ENCODE results near the gene SP100.
"Not testable (repeated sequence)": the region's sequence is repeated elsewhere in the genome, so short reads cannot be mapped to it uniquely, and the experiment has no call there.

Gene SP100

GRCh38 chr2:230401026-230401425, 15.0 kb upstream of the SP100 start:
- not testable (repeated sequence) for H3K4me1 ChIP-seq (ENCODE audit: control insufficient read depth, insufficient read depth, low read depth, low read length); H2AK5ac ChIP-seq (ENCODE audit: low read length, severe bottlenecking); H3K27ac ChIP-seq (ENCODE audit: low read length, poor library complexity, severe bottlenecking); H4K91ac ChIP-seq (ENCODE audit: low read length); H3K4me2 ChIP-seq (ENCODE audit: low read length, poor library complexity, severe bottlenecking); H3K23ac ChIP-seq (ENCODE audit: low read length in 2 of 2); H3K27me3 ChIP-seq (ENCODE audit: control insufficient read depth in 1 of 2, insufficient read depth in 1 of 2, low read length in 2 of 2); H3K9ac ChIP-seq (ENCODE audit: low read length); H3K79me1 ChIP-seq (replicated peaks; ENCODE audit: low read length, poor library complexity, severe bottlenecking); H3K4me3 ChIP-seq (ENCODE audit: insufficient read depth in 1 of 2, low read depth in 1 of 2, low read length in 2 of 2); DNase-seq; H4K8ac ChIP-seq (ENCODE audit: low read length); H3K18ac ChIP-seq (ENCODE audit: low read depth in 1 of 2, low read length in 2 of 2); H3K14ac ChIP-seq (ENCODE audit: low read length in 2 of 2); H3K4ac ChIP-seq (ENCODE audit: low read depth in 1 of 2, low read length in 2 of 2); H2AFZ ChIP-seq (ENCODE audit: low read depth, low read length); H2BK15ac ChIP-seq (ENCODE audit: low read depth, poor library complexity, severe bottlenecking); H2BK5ac ChIP-seq (ENCODE audit: low read depth, low read length, poor library complexity, severe bottlenecking); H2BK120ac ChIP-seq (ENCODE audit: low read depth, low read length); H2BK12ac ChIP-seq (ENCODE audit: low read length in 2 of 2); H3K9me3 ChIP-seq (ENCODE audit: control insufficient read depth, low read length)
- H3K36me3 ChIP-seq (ENCODE audit: control insufficient read depth in 1 of 2, insufficient read depth in 2 of 2, low read depth in 1 of 2, low read length in 2 of 2) = peaks cover 27 to 46% of the 10 kb centered on the region in 2 experiments
- no CpG with 5 or more reads among the region's 6 CpGs for WGBS

GRCh38 chr2:230403746-230404145, 12.3 kb upstream of the SP100 start:
- Histone ChIP-seq H2AFZ (ENCODE audit: low read depth, low read length) (no peak overlapping the region), H3K36me3 (ENCODE audit: control insufficient read depth in 1 of 2, insufficient read depth in 2 of 2, low read depth in 1 of 2, low read length in 2 of 2) (peaks cover 24 to 36% of the 10 kb centered on the region in 2 experiments), H2AK5ac (ENCODE audit: low read length, severe bottlenecking) (no peak overlapping the region), H3K14ac (ENCODE audit: low read length in 2 of 2) (no peak overlapping the region), H3K23ac (ENCODE audit: low read length in 2 of 2) (no peak overlapping the region), H3K4me2 (ENCODE audit: low read length, poor library complexity, severe bottlenecking) (no peak overlapping the region), H2BK15ac (ENCODE audit: low read depth, poor library complexity, severe bottlenecking) (no peak overlapping the region), H4K8ac (ENCODE audit: low read length) (no peak overlapping the region), H3K27ac (ENCODE audit: low read length, poor library complexity, severe bottlenecking) (no peak overlapping the region), H3K9me3 (ENCODE audit: control insufficient read depth, low read length) (no peaks in the 10 kb centered on the region), H2BK5ac (ENCODE audit: low read depth, low read length, poor library complexity, severe bottlenecking) (no peak overlapping the region), H3K18ac (ENCODE audit: low read depth in 1 of 2, low read length in 2 of 2) (no peak overlapping the region), H3K4me1 (ENCODE audit: control insufficient read depth, insufficient read depth, low read depth, low read length) (peaks cover 3% of the 10 kb centered on the region), H2BK120ac (ENCODE audit: low read depth, low read length) (no peak overlapping the region), H4K91ac (ENCODE audit: low read length) (no peak overlapping the region), H3K79me1 (replicated peaks; ENCODE audit: low read length, poor library complexity, severe bottlenecking) (no peaks in the 10 kb centered on the region), H2BK12ac (ENCODE audit: low read length in 2 of 2) (no peak overlapping the region), H3K4me3 (ENCODE audit: insufficient read depth in 1 of 2, low read depth in 1 of 2, low read length in 2 of 2) (no peak overlapping the region), H3K27me3 (ENCODE audit: control insufficient read depth in 1 of 2, insufficient read depth in 1 of 2, low read length in 2 of 2) (no peaks in the 10 kb centered on the region), H3K4ac (ENCODE audit: low read depth in 1 of 2, low read length in 2 of 2) (no peak overlapping the region), H3K9ac (ENCODE audit: low read length) (no peak overlapping the region)
- WGBS = 94% methylated on average over 7 of the region's 7 CpGs
- DNase-seq = no peak

GRCh38 chr2:230405824-230406223, 10.2 kb upstream of the SP100 start:
- H2BK12ac ChIP-seq (ENCODE audit: low read length in 2 of 2) = no peak overlapping the region
- H2AFZ ChIP-seq (ENCODE audit: low read depth, low read length) = no peak overlapping the region
- no peak overlapping the region for H2BK5ac ChIP-seq (ENCODE audit: low read depth, low read length, poor library complexity, severe bottlenecking)
- H3K18ac ChIP-seq (ENCODE audit: low read depth in 1 of 2, low read length in 2 of 2) = no peak overlapping the region
- peaks cover 4% of the 10 kb centered on the region for H3K4me1 ChIP-seq (ENCODE audit: control insufficient read depth, insufficient read depth, low read depth, low read length)
- no peaks in the 10 kb centered on the region for H3K9me3 ChIP-seq (ENCODE audit: control insufficient read depth, low read length)
- H2BK15ac ChIP-seq (ENCODE audit: low read depth, poor library complexity, severe bottlenecking) = no peak overlapping the region
- H3K9ac ChIP-seq (ENCODE audit: low read length) = no peak overlapping the region
- no peak for DNase-seq
- peaks cover 13 to 22% of the 10 kb centered on the region in 2 experiments for H3K36me3 ChIP-seq (ENCODE audit: control insufficient read depth in 1 of 2, insufficient read depth in 2 of 2, low read depth in 1 of 2, low read length in 2 of 2)
- H2AK5ac ChIP-seq (ENCODE audit: low read length, severe bottlenecking) = no peak overlapping the region
- H2BK120ac ChIP-seq (ENCODE audit: low read depth, low read length) = no peak overlapping the region
- no peak overlapping the region for H3K4me2 ChIP-seq (ENCODE audit: low read length, poor library complexity, severe bottlenecking)
- WGBS = 100% methylated on average over 3 of the region's 3 CpGs
- H3K27me3 ChIP-seq (ENCODE audit: control insufficient read depth in 1 of 2, insufficient read depth in 1 of 2, low read length in 2 of 2) = no peaks in the 10 kb centered on the region
- no peak overlapping the region for H4K8ac ChIP-seq (ENCODE audit: low read length)
- H3K14ac ChIP-seq (ENCODE audit: low read length in 2 of 2) = no peak overlapping the region
- H4K91ac ChIP-seq (ENCODE audit: low read length) = no peak overlapping the region
- H3K79me1 ChIP-seq (replicated peaks; ENCODE audit: low read length, poor library complexity, severe bottlenecking) = no peaks in the 10 kb centered on the region
- no peak overlapping the region for H3K4me3 ChIP-seq (ENCODE audit: insufficient read depth in 1 of 2, low read depth in 1 of 2, low read length in 2 of 2)
- H3K23ac ChIP-seq (ENCODE audit: low read length in 2 of 2) = no peak overlapping the region
- H3K4ac ChIP-seq (ENCODE audit: low read depth in 1 of 2, low read length in 2 of 2) = no peak overlapping the region
- no peak overlapping the region for H3K27ac ChIP-seq (ENCODE audit: low read length, poor library complexity, severe bottlenecking)

GRCh38 chr2:230408244-230408842, 7.7 kb upstream of the SP100 start:
- H3K4me2 ChIP-seq (ENCODE audit: low read length, poor library complexity, severe bottlenecking) = no peak overlapping the region
- no peaks in the 10 kb centered on the region for H3K27me3 ChIP-seq (ENCODE audit: control insufficient read depth in 1 of 2, insufficient read depth in 1 of 2, low read length in 2 of 2)
- H4K91ac ChIP-seq (ENCODE audit: low read length) = no peak overlapping the region
- H2BK120ac ChIP-seq (ENCODE audit: low read depth, low read length) = no peak overlapping the region
- H2AK5ac ChIP-seq (ENCODE audit: low read length, severe bottlenecking) = no peak overlapping the region
- H3K18ac ChIP-seq (ENCODE audit: low read depth in 1 of 2, low read length in 2 of 2) = peak overlapping the region in 1 of 2 experiments; percentile 62
- peaks cover 10 to 11% of the 10 kb centered on the region in 2 experiments for H3K36me3 ChIP-seq (ENCODE audit: control insufficient read depth in 1 of 2, insufficient read depth in 2 of 2, low read depth in 1 of 2, low read length in 2 of 2)
- H2BK5ac ChIP-seq (ENCODE audit: low read depth, low read length, poor library complexity, severe bottlenecking) = no peak overlapping the region
- H2BK15ac ChIP-seq (ENCODE audit: low read depth, poor library complexity, severe bottlenecking) = no peak overlapping the region
- peak; percentile 54 for DNase-seq
- WGBS = 80% methylated on average over 2 of the region's 3 CpGs
- H3K9ac ChIP-seq (ENCODE audit: low read length) = peak overlapping the region; percentile 59
- peak overlapping the region in 1 of 2 experiments; percentile 39 for H3K14ac ChIP-seq (ENCODE audit: low read length in 2 of 2)
- no peak overlapping the region for H4K8ac ChIP-seq (ENCODE audit: low read length)
- no peak overlapping the region for H2AFZ ChIP-seq (ENCODE audit: low read depth, low read length)
- H3K23ac ChIP-seq (ENCODE audit: low read length in 2 of 2) = peak overlapping the region in 1 of 2 experiments; percentile 23
- H3K4me3 ChIP-seq (ENCODE audit: insufficient read depth in 1 of 2, low read depth in 1 of 2, low read length in 2 of 2) = peak overlapping the region in 1 of 2 experiments; percentile 20
- no peaks in the 10 kb centered on the region for H3K9me3 ChIP-seq (ENCODE audit: control insufficient read depth, low read length)
- peaks cover 15% of the 10 kb centered on the region for H3K4me1 ChIP-seq (ENCODE audit: control insufficient read depth, insufficient read depth, low read depth, low read length)
- no peak overlapping the region for H3K27ac ChIP-seq (ENCODE audit: low read length, poor library complexity, severe bottlenecking)
- H3K79me1 ChIP-seq (replicated peaks; ENCODE audit: low read length, poor library complexity, severe bottlenecking) = peaks cover 1% of the 10 kb centered on the region
- H3K4ac ChIP-seq (ENCODE audit: low read depth in 1 of 2, low read length in 2 of 2) = peak overlapping the region in 1 of 2 experiments; percentile 59
- H2BK12ac ChIP-seq (ENCODE audit: low read length in 2 of 2) = no peak overlapping the region

Data from mesenchymal stem cell (in vitro differentiated cells and primary cell).